ENCODE measurements around the gene INPP4A.

DNA sequence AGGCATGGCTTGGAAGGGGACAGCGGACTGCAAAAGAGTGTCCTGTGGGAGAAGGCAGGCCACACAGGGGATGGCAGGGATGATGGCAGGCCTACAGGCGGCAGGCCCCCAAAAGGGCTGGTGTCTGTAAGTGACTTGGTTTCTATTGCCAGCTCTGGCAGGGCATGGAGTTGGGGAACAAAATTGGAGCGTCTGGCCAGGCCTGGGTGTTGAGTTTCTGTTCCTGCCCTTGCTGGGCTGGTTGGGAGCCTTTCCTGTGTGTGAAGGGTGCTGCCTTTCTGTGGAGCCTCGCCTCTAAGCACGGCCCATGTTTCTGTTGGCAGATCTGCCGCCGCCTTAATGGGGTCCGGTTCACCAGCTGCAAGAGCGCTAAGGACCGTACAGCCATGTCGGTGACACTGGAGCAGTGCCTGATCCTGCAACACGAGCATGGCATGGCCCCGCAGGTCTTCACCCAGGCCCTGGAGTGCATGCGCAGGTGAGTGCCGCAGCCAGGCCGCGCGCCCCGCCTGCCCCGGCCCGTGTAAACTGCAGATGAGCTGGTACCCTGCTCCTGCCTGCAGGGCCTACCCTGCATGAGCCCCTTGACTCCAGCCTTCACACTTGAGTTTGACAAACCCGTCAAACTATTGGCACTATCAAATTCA, 132.1 kb downstream of the INPP4A start:
- TF ChIP-seq, protein P1, sequence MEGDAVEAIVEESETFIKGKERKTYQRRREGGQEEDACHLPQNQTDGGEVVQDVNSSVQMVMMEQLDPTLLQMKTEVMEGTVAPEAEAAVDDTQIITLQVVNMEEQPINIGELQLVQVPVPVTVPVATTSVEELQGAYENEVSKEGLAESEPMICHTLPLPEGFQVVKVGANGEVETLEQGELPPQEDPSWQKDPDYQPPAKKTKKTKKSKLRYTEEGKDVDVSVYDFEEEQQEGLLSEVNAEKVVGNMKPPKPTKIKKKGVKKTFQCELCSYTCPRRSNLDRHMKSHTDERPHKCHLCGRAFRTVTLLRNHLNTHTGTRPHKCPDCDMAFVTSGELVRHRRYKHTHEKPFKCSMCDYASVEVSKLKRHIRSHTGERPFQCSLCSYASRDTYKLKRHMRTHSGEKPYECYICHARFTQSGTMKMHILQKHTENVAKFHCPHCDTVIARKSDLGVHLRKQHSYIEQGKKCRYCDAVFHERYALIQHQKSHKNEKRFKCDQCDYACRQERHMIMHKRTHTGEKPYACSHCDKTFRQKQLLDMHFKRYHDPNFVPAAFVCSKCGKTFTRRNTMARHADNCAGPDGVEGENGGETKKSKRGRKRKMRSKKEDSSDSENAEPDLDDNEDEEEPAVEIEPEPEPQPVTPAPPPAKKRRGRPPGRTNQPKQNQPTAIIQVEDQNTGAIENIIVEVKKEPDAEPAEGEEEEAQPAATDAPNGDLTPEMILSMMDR (IDR thresholded peaks at IDR 0.05): no peak
- no peak for TF ChIP-seq POLR2A (IDR thresholded peaks at IDR 0.05)
- TF ChIP-seq POLR2AphosphoS5 (IDR thresholded peaks at IDR 0.05): no peak
- TF ChIP-seq EP300 (IDR thresholded peaks at IDR 0.05): no peak
